Natural killer cell (primary cell): ENCODE measurements around the gene OR2M7. TPM values are rescaled to one million over a fixed set of nuclear protein-coding genes. Genes with fewer than 3 reads are reported as not detected.

Experiments
- ATAC-seq, 3 donors: fragments of 150-1000 bp in 2 of 3; fragments of 200-7000 bp in 1 of 3; cut with Tn5 transposase; 1 replicate in 1 of 3; 2 replicates in 2 of 3; pipeline ENCODE4 v1.10.0; 2021; ENCODE audit warnings: mild to moderate bottlenecking in 2 of 3, moderate library complexity in 2 of 3
- DNase-seq, 2 donors: peaks; one replicate each; pipeline versions ENCODE4 v3.0.0 to v3.0.0-alpha.2; 2013 to 2021; ENCODE audit warnings: mixed read lengths in 1 of 2
- H3K27ac ChIP-seq: one replicate; pipeline ENCODE4 v1.5.1; 2013; ENCODE audit warnings: mild to moderate bottlenecking, low read length
- H3K27me3 ChIP-seq: one replicate; pipeline ENCODE4 v1.6.1; 2013; ENCODE audit warnings: low read length; ENCODE audit not compliant: control insufficient read depth, insufficient read depth
- H3K36me3 ChIP-seq: one replicate; pipeline ENCODE4 v1.6.1; 2013; ENCODE audit warnings: low read length; ENCODE audit not compliant: control insufficient read depth, insufficient read depth
- H3K4me1 ChIP-seq: one replicate; pipeline ENCODE4 v1.6.1; 2013; ENCODE audit warnings: low read length; ENCODE audit not compliant: control insufficient read depth, insufficient read depth
- H3K4me3 ChIP-seq: one replicate; pipeline ENCODE4 v1.5.1; 2013; ENCODE audit warnings: low read length
- H3K9me3 ChIP-seq: one replicate; pipeline ENCODE4 v1.6.1; 2013; ENCODE audit warnings: low read length; ENCODE audit not compliant: control insufficient read depth, insufficient read depth
- H3K27ac Mint-ChIP-seq, 2 donors: one replicate each; pipeline ENCODE4 v1.8.0; 2022; ENCODE audit warnings: mild to moderate bottlenecking in 2 of 2, mixed read lengths in 2 of 2, moderate library complexity in 1 of 2
- H3K27me3 Mint-ChIP-seq, 2 donors: one replicate each; pipeline ENCODE4 v1.8.0; 2022; ENCODE audit warnings: low read depth in 2 of 2, mixed read lengths in 2 of 2
- H3K36me3 Mint-ChIP-seq: one replicate; pipeline ENCODE4 v1.8.0; 2022; ENCODE audit warnings: mixed read lengths
- H3K4me1 Mint-ChIP-seq, 2 donors: one replicate each; pipeline ENCODE4 v1.8.0; 2022; ENCODE audit warnings: mixed read lengths in 2 of 2
- H3K4me3 Mint-ChIP-seq: one replicate; pipeline ENCODE4 v1.8.0; 2022; ENCODE audit warnings: mild to moderate bottlenecking, moderate library complexity, mixed read lengths
- H3K9me3 Mint-ChIP-seq, 2 donors: one replicate each; pipeline ENCODE4 v1.8.0; 2022; ENCODE audit warnings: mixed read lengths in 2 of 2
- WGBS: methylation state at CpG from one replicate; pipeline ENCODE4 v1.1.7; 2013; ENCODE audit warnings: missing lambda C conversion rate; ENCODE audit not compliant: insufficient coverage; 5-methylcytosine and 5-hydroxymethylcytosine counted together
- intact Hi-C: fragments of 100-400 bp; cut with micrococcal nuclease; formaldehyde crosslinking; loops from one replicate; pipeline ENCODE4 v1.14.2; 2022
- total RNA-seq, 4 donors: library from RNA; stranded (reverse); fragments of 120-200 nt in 1 of 4; gene quantifications; one replicate each; pipeline versions ENCODE4 v1.2.3 to v1.2.4, GENCODE V29; 2013 to 2022
- TF ChIP-seq, protein P1 (sequence below): fragments of 200-600 bp; IDR thresholded peaks from one replicate; pipeline ENCODE4 v1.8.0; 2022; ENCODE audit warnings: antibody characterized with exemption

The OR2M7 gene
- total RNA-seq, 3 donors from 2014 or later (not counting 1 experiment from before 2014, with no cell fraction given): not detected

DNA sequence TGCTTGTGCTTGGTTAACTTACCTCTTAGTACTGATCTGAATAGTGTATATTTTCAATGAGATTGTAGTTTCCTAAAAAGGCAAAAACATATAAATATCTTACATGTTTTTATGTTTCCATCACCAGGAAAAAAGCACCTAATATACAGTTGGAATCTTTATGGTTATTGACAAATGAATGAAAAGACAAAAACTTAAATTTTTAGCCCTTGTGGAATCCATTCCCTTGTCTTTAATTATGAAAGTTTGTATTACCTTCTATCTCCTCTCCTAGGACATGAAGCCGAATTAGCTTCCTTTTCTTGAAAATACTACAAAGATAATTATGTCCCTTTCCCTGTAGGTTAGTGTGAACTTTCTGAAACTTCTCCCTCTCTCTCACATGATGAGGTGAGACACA, 21.0 kb downstream of the OR2M7 start, which contains the start of gene OR2T12:
OR2T12 (minus strand) TSS at position 101 of the 400 bp plus-strand sequence. CDS start 7,846 bp downstream, outside the sequence.
- H3K4me1 ChIP-seq: no peaks in the 10 kb centered on the region
- H3K36me3 ChIP-seq: no peaks in the 10 kb centered on the region
- H3K27me3 ChIP-seq: no peaks in the 10 kb centered on the region
- no peak within 1 kb of the TSS for H3K4me3 ChIP-seq
- no peaks in the 10 kb centered on the region for H3K4me1 Mint-ChIP-seq
- ATAC-seq (no peak), DNase-seq (no peak)
- TF ChIP-seq, protein P1, sequence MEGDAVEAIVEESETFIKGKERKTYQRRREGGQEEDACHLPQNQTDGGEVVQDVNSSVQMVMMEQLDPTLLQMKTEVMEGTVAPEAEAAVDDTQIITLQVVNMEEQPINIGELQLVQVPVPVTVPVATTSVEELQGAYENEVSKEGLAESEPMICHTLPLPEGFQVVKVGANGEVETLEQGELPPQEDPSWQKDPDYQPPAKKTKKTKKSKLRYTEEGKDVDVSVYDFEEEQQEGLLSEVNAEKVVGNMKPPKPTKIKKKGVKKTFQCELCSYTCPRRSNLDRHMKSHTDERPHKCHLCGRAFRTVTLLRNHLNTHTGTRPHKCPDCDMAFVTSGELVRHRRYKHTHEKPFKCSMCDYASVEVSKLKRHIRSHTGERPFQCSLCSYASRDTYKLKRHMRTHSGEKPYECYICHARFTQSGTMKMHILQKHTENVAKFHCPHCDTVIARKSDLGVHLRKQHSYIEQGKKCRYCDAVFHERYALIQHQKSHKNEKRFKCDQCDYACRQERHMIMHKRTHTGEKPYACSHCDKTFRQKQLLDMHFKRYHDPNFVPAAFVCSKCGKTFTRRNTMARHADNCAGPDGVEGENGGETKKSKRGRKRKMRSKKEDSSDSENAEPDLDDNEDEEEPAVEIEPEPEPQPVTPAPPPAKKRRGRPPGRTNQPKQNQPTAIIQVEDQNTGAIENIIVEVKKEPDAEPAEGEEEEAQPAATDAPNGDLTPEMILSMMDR: no peak
- H3K27ac Mint-ChIP-seq: no peak within 1 kb of the TSS
- no peak within 1 kb of the TSS for H3K4me3 Mint-ChIP-seq
- WGBS: no CpG with 5 or more reads among the region's 1 CpG
- H3K36me3 Mint-ChIP-seq: no peaks in the 10 kb centered on the region
- no peak within 1 kb of the TSS for H3K27ac ChIP-seq
- peaks cover 3 to 10% of the 10 kb centered on the region in 2 donors for H3K9me3 Mint-ChIP-seq
- H3K27me3 Mint-ChIP-seq: no peaks in the 10 kb centered on the region
- H3K9me3 ChIP-seq: no peaks in the 10 kb centered on the region
- intact Hi-C loops: no loop called here

DNA sequence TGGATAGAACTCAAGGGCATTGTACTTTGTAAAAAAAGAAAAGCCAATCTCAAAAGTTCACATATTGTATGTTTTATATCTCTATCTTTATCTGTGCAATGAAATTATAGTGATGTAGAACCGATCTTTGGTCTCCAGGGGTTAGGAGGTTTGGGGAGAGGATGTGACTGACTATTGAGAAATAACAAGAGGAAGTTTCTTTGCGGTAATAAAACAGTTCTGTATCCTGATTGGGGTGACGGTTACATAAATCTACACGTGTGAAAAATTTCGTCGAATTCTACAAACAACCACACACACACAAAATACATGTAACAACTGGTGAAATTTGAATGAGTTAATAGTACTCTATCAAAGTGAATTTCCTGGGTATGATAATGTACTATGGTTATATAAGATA, 36.0 kb downstream of the OR2M7 start:
- no CpG with 5 or more reads among the region's 6 CpGs for WGBS

DNA sequence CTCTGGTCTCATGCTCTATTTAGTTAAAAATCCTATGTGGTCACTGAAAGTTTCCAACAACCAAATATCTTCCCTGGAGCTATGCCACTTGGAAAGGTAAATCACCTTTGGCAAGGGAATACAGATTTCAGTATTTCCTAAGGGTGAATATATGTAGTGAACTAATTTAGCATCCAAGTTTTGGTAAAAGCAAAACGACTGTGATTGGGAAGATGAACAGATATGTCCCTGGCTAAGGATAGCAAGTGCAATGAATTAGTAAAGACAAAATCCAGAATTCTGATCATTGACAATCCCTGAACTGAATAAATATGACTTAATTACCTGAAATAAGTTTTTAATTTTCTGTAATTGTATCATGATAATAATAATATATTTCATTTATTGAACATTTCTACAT, 46.5 kb downstream of the OR2M7 start, which contains the start of gene OR2T33:
OR2T33 (minus strand) TSS at position 101 of the 400 bp plus-strand sequence. CDS start 4,162 bp downstream, outside the sequence.
- H3K4me3 ChIP-seq: no peak within 1 kb of the TSS
- H3K4me3 Mint-ChIP-seq: no peak within 1 kb of the TSS
- no peaks in the 10 kb centered on the region for H3K36me3 Mint-ChIP-seq
- H3K9me3 Mint-ChIP-seq: peaks cover 0 to 2% of the 10 kb centered on the region in 2 donors
- no peaks in the 10 kb centered on the region for H3K9me3 ChIP-seq
- H3K27ac Mint-ChIP-seq: no peak within 1 kb of the TSS
- ATAC-seq: no peak
- H3K4me1 ChIP-seq: no peaks in the 10 kb centered on the region
- H3K27me3 Mint-ChIP-seq: no peaks in the 10 kb centered on the region
- no peak for DNase-seq
- 58% methylated on average over 1 of the region's 1 CpG for WGBS
- intact Hi-C loops: no loop called here
- H3K27me3 ChIP-seq: no peaks in the 10 kb centered on the region
- H3K27ac ChIP-seq: no peak within 1 kb of the TSS
- no peaks in the 10 kb centered on the region for H3K4me1 Mint-ChIP-seq
- TF ChIP-seq, protein P1: no peak
- no peaks in the 10 kb centered on the region for H3K36me3 ChIP-seq

More for the DNA sequence above, 36.0 kb downstream of the OR2M7 start:
- DNase-seq (no peak), ATAC-seq (no peak)
- Histone ChIP-seq H3K4me3 (no peak overlapping the region), H3K9me3 (no peaks in the 10 kb centered on the region), H3K27me3 (no peaks in the 10 kb centered on the region), H3K27ac (no peak overlapping the region), H3K36me3 (no peaks in the 10 kb centered on the region), H3K4me1 (no peaks in the 10 kb centered on the region)
- Mint-ChIP-seq H3K9me3 (peaks cover 8 to 11% of the 10 kb centered on the region in 2 donors), H3K4me3 (no peak overlapping the region), H3K36me3 (no peaks in the 10 kb centered on the region), H3K27ac (no peak overlapping the region), H3K27me3 (no peaks in the 10 kb centered on the region), H3K4me1 (no peaks in the 10 kb centered on the region)
- intact Hi-C loops: no loop called here
- TF ChIP-seq, protein P1: no peak

Other genes with a start within 250 kb of the OR2M7 start
- gene OR2L13, start 229.4 kb downstream of the OR2M7 start, total RNA-seq: under 1 TPM in 1 of 3 donors, not detected in 2; 0.20 TPM
- not detected for gene OR2M5, start 179.4 kb downstream of the OR2M7 start, total RNA-seq
- not detected for gene OR2M2, start 149.7 kb downstream of the OR2M7 start, total RNA-seq
- not detected for gene OR2M3, start 127.3 kb downstream of the OR2M7 start, total RNA-seq
- not detected for gene OR2M4, start 93.2 kb downstream of the OR2M7 start, total RNA-seq
- gene OR2T33, start 46.6 kb downstream of the OR2M7 start, total RNA-seq: not detected
- gene OR2T12, start 21.1 kb downstream of the OR2M7 start, total RNA-seq: not detected
- not detected for gene OR14C36, start 24.2 kb upstream of the OR2M7 start, total RNA-seq
- not detected for gene OR2T4, start 37.1 kb upstream of the OR2M7 start, total RNA-seq
- gene OR2T6, start 51.2 kb upstream of the OR2M7 start, total RNA-seq: not detected
- not detected for gene OR2T1, start 78.5 kb upstream of the OR2M7 start, total RNA-seq
- not detected for gene OR2T2, start 121.1 kb upstream of the OR2M7 start, total RNA-seq
- gene OR2T3, start 148.8 kb upstream of the OR2M7 start, total RNA-seq: not detected
- not detected for gene OR2T5, start 164.0 kb upstream of the OR2M7 start, total RNA-seq
- not detected for gene OR2G6, start 183.5 kb upstream of the OR2M7 start, total RNA-seq
- gene OR2T29, start 238.2 kb upstream of the OR2M7 start, total RNA-seq: not detected